HG02870 (cell line): Measurements from ENCODE around the gene PALLD.
"Not testable (repeated sequence)": the region's sequence is repeated elsewhere in the genome, so short reads cannot be mapped to it uniquely, and the experiment has no call there.

Experiments
- ATAC-seq: cut with Tn5 transposase; IDR thresholded peaks from one replicate; pipeline ENCODE4 v1.9.1; 2021; ENCODE audit warnings: mild to moderate bottlenecking, moderate library complexity; ENCODE audit not compliant: unreplicated experiment

The PALLD gene

DNA sequence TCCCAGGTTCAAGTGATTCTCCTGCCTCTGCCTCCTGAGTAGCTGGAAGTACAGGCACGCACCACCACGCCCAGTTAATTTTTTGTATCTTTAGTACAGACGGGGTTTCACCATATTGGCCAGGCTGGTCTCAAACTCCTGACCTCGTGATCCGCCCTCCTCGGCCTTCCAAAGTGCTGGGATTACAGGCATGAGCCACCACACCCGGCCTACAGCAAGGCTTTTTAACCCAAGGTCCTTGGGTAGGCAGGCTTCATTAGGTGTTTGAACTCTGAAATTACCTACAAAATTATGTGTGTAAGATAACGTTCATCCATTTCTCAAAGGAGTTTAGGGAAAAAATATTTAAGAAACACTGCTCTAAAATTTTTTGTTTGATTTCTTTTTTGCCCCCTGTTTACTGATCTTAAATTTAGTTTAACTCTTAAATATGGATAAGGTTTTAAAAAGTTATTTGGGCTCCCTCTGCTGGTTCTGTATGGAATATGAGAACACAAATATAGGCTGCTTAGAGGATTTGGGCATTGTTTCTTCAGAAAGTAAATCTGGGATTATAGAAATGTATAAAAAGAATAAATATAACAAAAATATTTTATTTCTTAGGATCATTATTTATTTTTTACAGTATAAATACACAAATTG, 420.4 kb downstream of the PALLD start:
- ATAC-seq: peak; percentile 56

DNA sequence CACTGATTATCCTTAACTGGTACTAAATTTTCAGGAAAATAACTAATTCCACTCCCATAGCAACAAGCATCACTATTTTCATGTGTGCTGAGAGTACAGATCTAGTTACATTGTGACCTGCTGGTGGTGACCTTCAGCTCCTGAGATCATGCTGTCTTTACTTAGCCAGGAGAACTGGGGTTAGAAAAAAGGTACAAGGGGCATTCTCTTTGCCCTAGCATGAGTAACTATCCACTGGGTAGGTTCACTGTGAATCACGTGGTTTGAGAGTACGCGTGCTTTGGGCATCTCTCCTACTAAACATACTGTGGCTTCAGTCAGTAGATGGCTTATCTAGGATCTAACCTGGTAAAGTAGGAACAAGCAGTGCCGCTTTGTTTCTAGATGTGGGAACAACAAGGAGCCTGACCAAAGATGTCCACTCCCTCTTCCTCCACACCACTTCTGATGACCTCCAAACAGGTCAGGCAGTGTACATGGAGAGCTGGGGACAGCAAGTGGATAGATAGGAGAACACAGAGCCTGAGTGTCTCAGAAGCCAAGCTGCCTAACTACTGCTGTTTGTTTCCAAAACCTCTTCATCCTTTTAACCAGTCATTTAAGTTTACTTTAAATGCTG, 423.0 kb downstream of the PALLD start:
- no peak for ATAC-seq

DNA sequence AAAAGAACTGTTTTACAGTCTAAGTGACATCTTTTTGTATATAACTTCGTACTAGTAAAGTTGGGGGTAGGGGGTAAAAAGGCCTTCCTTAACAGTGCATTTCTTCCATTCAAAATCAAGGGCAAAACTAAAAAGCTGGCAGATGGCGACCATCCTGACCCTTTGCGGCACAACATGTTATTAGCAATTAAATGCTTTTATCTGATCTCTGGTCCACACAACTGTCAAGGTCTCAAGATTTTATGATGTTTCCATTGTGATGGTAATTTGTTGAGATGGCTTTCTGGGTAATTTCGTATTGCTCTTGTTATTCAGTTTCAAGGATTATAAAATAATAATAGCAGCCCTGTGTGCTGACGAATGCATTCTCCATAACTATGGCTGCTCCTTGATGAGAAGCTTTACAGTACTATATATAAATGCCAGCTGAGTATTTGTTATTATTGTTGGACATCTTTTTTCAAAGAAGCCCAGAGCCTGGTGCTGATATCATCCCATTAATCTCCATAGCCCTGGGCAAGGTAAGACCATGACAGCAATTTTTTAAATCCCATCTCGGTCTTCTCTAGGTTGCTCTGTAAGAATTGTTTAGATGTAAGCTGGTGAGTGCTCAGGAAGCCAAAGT, 423.7 kb downstream of the PALLD start:
- ATAC-seq: no peak

DNA sequence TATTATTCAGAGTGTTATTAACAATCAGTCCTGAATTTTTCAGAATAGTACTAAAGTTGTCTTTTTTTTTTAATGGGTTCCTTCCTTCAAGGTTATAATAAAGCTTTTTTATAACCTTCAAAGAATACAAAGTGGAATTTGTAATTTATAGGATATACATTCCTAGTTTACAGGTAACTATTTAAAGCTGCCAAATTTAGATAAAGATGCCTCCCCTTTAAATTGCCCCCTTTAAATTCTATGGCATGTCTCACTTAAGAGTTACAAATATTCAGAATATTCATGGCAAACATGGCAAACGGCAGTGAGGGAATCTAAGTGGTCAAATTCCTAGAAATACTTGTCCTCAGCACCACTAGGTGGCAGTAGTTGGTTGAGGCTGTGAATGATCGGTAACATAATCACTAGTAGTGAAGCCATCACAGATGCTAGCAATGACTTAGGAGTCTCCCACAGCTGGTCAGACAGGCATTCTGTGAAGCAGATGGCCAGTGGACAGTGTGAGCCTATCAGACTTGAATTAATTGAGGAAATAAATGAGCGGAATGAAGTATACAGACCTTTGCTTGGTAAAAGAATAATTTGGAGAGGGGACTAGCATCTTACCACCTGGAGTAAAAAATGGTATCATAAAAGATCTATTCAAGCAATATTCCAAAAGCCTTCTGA, 426.8 kb downstream of the PALLD start:
- peak; percentile 80 for ATAC-seq

DNA sequence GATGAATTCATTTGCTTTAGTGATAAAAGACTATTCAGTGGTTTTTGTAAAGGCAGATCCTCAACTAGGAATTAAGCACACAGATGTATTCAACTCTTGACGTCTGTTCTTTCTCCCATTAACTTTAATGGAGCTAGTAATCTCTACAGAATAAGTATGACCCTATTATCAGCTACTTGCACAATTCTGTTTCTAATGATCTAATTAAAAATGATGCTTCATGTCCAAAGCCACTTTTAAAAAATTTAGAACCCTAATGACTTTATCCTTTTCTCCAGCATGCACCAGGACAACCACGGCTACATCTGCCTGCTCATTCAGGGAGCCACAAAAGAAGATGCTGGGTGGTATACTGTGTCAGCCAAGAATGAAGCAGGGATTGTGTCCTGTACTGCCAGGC, 427.8 kb downstream of the PALLD start:
- ATAC-seq: no peak

DNA sequence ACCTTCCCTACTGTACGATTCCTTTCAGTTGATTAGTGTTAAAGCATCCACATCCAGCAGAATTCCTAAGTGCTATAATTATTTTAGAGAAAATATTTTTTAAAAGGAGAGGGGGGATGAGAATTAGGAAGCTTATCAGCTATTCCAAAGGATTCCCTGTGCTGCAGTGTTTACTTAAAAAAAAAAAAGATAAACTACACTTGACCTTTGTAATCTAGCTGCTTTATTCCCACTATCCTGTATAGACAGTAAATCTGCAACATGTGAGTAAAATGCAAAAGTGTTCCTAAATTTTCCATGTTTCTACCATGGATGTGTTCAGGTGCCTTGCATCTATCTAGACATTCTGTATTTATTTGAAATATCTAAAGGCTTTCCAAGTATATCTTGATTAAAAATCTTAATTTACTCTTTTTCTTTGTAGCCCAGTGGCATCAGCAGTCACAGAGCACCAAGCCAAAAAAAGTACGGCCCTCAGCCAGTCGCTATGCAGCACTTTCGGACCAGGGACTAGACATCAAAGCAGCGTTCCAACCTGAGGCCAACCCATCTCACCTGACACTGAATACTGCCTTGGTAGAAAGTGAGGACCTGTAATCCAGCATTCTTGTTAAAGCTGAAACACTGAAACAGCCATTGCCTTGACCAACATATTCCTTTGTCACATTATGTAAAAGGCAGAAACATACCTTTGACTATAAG, 429.1 kb downstream of the PALLD start:
- ATAC-seq: no peak

DNA sequence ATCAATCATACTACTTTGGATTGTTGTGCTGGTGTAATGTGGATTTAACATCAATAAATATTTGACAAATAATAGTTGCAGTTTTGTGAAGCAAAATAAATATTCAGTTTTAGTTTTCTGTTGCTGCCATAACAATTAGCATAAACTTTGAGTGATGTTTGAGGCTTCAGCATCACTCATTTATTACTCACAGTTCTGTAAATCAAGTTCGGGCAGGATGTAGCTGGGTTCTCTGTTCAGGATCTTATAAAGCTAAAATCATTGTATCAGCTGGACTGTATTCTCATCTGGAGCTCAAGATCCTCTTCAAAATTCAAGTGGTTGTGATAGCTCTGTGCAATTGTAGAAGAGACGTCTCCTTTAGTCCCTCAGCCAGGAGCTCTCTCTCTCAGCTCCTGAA, 431.5 kb downstream of the PALLD start:
- ATAC-seq: no peak

DNA sequence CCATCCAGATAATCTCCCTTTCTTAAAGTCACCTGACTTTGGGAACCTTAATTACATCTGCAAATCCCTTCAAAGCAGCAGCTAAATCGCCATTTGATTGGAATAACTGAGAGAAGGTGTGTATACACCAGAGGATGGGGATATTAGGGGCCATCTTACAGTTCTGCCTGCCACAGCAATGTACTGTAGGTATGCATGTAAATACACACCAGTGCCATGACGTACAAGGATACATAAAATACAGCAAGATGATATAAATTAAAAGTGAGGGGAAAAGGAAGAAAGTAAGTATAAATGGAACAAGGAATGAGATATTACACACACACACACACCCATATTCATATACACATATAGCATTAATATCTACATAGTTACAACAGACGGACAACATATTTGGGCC, 432.0 kb downstream of the PALLD start:
- no peak for ATAC-seq

DNA sequence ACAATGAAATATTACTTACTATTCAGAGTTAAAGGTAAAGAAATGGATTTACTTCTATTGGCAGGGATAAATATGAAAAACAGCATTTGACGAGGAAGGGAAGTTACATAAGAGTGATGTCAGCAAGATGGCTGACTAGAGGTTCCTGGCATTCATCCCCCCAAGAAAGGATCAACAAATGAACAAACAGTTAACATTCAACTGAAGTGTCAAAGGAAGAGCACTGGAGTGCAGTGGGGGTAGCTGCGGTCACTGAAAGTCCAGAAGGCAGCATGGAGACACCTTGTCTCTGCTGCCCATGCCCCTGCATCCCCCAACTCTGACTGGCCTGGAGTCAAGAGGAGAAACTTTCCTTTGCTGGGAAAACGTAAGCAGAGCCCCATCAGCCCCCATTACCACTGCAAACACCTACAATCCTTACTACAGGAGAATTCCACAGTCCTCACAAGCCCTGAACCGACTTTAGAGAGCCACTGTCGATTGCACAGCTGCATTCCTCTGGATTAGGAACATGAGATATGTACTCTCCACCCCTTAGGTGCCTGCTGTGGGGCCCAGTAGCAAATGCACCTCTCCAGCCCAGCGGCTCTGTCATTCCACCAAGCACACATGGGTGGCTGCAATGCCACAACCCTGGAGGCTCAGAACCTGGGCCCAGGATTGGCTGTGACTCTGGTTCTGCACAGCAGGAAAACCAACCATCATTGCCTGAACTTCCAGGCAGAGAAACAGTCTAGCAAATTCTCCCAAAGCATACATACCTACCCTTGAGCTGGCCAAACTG, 433.8 kb downstream of the PALLD start:
- no peak for ATAC-seq

DNA sequence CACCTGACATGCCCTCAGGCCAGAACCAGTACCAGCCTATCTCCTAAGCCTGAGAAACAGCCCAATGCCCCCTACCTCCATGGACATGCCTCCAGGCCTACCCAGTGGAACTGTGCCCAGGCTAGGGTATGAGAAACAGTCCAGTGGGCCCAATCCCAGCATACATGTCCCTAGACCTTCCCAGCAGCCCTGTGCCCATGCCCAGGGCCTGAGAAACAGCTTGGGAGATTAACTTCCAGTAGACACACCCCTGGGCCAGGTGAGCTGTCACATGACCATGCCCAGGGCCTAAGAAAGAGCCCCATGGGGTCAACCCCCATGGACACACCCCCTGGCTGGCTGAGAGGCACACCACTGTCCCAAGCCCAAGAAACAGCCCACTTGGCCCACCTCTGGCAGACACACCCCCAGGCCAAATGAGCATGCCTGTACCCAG, 434.4 kb downstream of the PALLD start:
- no peak for ATAC-seq

DNA sequence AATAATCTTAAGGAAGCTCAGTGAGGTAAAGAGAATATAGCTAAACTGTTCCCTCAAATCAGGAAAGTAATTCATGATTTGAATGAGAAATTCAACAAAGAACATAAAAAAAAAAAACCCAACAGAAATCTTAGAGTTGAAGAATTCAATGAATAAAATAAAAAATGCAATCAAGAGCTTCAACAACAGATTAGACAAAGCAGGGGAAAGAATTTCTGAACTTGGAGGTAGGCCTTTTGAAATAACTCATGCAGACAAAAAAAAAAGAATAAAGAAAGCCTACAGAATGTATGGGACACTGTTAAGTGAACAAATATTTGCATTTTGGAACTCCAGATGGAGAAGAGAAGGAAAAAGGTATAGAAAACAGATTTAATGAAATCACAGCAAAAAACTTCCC, 435.3 kb downstream of the PALLD start:
- no peak for ATAC-seq

DNA sequence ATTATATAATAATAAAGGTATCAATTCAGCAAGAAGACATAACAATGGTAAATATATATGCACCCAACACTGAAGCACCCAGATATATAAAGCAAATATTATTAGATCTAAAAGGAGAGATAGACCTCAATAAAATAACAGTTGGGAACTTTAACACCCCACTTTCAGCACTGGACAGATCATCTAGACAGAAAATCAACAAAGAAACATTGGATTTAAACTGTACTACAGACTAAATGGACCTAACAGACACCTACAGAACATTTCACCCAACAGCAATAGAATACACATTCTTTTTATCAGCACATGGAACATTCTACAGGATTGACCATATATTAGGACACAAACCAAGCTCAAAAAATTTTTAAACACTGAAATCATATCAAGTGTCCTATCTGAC, 436.6 kb downstream of the PALLD start:
- no peak for ATAC-seq

DNA sequence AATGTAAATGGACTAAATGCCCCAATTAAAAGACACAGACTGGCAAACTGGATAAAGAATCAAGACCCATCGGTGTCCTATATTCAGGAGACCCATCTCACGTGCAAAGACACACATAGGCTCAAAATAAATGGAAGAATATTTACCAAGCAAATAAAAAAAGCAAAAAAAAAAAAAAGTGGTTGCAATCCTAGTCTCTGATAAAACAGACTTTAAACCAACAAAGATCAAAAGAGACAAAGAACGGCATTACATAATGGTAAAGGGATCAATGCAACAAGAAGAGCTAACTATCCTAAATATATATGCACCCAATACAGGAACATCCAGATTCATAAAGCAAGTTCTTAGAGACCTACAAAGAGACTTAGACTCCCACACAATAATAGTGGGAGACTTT, 440.6 kb downstream of the PALLD start:
- ATAC-seq: not testable (repeated sequence)

DNA sequence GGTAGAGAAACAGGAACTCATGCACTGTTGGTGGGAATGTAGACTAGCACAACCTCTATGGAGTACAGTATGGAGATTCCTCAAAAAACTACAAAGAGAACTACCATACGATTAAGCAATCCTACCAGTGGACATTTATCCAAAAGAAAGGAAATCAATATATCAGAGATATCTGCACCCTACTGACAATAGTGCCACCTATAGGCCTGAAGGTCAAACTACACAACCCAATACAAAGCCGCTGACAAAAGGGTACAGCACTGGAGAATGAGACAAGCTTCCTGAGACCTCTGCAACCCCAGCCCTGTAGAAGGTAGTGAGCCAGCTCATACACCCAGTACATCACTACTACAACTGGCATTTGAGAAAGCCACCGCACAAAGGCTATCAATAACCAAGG, 446.1 kb downstream of the PALLD start:
- no peak for ATAC-seq

DNA sequence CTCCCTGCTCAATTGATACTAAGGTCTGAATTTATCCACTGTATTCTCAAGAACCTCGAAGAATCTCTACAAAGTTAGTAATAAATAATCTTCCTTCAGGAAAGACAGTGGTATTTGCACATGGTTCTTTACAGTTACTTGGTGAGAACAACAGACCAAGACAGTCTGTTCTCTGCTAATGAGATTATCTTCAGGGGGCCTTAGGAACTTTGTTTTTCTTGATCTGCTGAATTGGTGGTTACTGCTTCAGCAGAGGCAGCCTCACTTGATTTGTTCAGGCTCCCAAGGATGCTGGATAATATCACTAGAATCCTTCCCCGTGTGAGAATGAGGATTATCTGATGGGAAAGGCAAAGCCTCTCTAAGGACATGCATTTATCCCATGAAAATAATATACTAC, 448.4 kb downstream of the PALLD start:
- no peak for ATAC-seq

DNA sequence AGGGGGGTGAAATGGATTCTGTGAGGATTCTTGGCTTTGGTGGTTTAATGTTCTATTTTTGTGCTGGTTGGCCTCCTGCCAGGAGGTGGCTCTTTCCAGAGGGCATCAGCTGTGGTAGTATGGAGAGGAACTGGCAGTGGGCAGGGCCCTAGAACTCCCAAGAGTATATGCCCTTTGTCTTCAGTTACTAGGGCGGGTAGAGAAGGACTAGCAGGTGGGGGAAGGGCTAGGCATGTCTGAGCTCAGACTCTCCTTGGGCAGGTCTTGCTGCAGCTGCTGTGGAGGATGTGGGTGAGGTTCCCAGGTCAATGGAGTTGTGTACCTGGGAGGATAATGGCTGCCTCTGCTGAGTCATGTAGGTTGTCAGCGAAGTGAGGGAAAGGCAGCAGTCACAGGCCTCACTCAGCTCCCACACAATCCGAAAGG, 456.0 kb downstream of the PALLD start:
- ATAC-seq: not testable (repeated sequence)

DNA sequence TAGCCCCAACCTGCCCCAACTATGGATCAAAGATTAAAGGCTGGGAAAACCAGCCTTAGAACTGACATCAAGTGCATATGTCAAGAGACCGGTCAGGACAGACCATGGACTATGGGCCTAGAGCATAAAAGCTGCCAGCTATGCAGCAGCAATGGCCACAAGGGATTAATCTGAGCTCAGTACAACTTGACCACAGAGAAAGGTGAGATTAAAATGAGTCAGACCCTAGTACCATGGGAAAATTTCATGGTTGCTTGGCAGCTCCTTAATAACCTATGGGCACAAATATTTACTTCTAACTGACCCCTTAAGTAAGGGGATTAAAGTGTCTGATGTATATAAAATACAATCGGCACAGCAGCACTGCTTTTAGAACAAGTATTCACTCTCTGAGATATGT, 458.8 kb downstream of the PALLD start:
- ATAC-seq: no peak

DNA sequence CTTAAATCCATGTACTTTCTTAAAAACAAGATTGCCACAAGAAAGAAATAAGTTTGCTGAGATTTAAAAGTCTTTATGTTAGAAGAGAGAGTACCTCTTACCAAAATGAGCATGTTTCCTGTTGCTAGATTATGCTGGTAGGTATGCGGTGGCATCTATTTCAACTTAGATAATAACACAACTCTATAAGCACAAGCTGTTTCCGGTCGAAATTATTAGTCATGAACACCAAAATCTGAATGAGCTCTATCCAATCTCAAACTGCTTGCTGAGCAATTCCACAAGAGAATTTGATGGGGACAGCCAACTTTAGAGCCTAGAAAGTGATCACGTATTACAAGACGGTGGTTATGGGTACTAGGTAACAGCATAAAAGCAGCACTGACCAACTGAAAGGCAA, 463.9 kb downstream of the PALLD start:
- no peak for ATAC-seq

DNA sequence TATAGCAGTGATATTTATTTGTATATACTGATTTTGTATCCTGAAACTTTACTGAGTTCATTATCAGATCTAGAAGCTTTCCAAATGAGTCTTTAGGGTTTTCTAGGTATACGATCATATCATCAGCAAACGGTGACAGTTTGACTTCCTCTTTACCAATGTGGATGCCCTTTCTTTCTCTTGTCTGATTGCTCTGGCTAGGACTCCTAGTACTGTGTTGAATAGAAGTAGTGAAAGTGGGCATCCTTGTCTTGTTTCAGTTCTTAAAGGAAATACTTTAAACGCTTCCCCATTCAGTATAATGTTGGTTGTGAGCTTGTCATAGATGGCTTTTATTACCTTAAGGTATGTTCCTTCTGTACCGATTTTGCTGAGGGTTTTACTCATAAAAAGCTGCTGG, 475.7 kb downstream of the PALLD start:
- no peak for ATAC-seq
